GM18520 (cell line): Measurements from ENCODE around the gene CERS6.

Source experiments
- ATAC-seq: cut with Tn5 transposase; IDR thresholded peaks from one replicate; pipeline ENCODE4 v1.9.1; 2021; ENCODE audit not compliant: unreplicated experiment

CERS6 gene

DNA sequence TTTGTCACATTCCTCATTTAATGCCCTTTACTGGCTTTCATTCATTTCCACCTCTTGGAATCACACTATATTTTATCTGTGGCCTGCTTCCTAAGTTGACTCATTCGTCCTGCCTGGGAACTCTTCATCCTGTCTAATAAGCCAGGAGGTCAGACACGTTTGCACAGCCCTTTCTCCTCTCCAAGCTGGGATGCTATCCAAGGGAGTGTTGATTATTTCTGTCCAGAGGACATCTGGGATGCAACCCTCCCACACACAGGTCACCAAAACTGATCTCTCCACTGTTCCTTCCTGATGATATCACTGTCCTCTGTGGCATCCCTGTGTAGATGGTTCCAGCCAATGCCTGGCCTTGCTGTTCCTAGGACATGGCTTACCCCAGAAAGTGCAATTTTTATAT, 266.5 kb downstream of the CERS6 start:
- no peak for ATAC-seq

DNA sequence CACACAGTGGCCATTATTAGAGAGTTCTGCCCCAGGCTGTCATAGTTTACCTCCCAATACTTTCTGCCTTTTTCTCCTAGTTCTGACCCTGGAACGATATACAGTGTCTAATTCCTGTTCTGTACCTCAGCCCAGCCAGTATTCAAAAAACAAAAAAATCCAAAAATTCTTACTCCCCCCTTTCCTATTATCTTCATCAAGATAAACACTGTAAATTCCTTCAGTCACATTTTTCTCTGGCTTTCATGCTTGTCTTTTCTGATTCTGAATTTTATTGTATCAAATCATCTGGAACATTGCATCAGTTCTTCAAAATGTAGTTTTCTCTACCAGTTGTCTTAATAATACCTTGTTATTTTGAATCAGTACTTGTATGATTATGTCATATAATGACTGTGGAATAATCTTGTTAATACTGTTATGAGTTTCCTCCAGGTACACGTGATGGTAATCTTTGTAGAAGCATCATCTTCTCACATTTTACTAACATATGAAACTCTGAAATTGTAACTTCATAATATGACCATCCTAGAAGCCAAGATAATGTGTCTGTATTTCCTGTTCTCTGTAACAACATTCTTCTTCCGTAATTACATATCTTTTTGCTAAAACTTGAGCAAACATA, 267.3 kb downstream of the CERS6 start:
- no peak for ATAC-seq

DNA sequence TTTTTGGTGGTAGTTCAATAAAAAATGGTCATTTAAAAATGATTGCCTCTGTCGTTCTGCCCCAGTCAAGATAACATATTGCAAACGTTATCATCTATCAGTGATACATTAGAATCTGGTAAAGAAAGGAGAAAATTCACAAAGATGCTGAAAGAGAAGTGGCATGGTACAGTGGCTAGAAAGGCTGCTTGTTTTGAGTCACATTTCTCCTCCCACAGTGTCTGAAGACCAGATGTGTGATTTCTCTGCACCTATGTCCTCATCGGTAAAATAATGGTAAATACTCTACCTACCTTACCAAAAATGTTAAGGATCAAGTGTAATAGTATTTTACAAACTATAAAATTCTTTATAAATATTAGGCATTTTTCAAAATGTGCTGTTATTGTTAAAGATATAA, 270.3 kb downstream of the CERS6 start:
- ATAC-seq = peak; percentile 39

DNA sequence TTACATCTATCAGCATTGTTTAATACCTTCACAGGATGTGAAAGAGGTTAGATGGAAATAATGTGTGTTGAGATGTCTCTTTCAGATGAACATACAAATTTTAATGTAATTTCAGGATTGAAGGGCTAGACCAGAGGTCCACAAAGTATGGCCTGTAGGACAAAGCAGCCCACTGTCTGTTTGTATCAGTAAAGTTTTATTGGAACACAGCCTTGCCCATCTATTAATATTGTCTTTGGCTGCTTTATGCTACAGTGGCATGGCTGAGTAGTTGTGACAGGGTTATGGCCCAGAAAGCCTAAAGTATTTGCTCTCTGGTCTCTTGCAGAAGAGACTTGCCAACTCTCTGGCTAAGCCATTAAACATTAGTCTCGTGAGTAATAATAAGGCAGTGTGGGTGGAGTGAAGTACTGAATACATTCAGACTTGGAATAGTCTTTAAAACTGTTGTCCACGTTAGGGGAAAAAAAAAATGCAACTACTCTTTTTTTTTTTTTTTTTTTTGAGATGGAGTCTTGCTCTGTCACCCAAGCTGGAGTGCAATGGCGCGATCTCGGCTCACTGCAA, 271.9 kb downstream of the CERS6 start:
- ATAC-seq = no peak

DNA sequence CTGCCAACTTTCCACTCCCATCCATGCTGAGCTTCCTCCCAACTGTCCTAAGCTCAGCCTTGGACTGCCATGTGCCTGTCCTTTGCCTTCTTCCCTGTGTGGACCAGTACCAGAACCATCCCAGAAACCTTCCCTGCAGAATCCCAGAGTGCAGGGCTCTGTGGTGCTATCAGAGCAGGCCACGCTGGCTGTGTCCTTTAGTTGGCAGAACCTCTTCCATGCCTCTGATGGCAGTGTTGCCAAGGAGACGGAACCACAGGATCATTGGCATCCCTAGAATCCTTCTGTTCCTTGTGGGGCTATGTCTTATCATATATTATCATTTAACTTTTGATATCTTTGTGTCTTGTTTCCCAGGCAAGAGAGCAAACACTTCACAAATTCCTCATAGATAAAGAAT, 273.4 kb downstream of the CERS6 start:
- no peak for ATAC-seq

DNA sequence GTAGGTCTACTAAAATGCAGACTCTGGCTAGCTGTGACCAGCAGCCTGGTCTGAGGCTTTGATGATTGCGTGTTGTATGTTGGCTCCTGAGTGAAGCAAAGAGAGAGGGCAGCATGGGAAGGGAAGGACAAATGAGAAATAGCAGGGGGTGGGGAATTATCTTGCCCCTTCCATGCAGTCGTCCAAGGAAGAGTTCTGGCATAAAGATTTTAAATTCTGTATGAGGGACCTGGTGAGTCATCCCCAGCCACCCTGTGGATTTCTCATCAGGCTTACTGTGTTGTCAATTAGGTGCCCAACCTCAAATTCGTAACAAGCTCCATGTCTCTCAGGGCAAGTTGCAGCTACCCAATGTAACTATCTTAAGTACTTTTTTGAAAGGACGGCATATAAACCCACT, 274.3 kb downstream of the CERS6 start:
- ATAC-seq = no peak

DNA sequence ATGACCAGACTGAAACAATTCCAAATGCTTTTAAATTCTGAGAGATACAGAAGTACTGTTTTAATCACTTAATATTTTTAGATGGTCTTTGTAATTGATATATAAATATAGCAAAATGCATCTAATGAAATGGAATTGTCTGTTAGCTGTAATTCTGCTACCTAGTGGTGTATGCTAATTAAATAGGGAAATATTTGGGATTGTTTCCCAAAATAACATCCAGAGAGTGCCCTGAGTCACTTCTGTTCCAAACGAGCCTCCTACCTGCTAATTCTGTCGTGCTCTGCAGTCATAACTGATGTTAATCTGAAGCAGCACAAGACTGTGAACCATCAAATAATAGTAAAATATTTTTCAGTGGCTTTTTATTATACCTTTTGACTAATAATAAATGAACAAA, 274.9 kb downstream of the CERS6 start:
- no peak for ATAC-seq

DNA sequence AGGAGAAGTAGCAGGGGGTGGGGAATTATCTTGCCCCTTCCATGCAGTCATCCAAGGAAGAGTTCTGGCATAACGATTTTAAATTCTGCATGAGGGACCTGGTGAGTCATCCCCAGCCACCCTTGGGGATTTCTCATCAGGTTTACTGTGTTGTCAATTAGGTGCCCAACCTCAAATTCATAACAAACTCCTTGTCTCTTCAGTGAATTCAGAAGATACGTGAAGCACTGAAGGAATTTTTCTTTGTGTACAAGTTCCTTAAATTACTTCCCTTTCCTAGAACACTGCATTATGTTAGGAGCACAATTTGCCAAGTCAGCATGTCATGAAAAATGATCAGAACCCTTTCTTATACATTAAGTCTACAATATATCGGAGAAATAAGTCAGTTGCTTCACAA, 275.5 kb downstream of the CERS6 start:
- ATAC-seq = no peak

DNA sequence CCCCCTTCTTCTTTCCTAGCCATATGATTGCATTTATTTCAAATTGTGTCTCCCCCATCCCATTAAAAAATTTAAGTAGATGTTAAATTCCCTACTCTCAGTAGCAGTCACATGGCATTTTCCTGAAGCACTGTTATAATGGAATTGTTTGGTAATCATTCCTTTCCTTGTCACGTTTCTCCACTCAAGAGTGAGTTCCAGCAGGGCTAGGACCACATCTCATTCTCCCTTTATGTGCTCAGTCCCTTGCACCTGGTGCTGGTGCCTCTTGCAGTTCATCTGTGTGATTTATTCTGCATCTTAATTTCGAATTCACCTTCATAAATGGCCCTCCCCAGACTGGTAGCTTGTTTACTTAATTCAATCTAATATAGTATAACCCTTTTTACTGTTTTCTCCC, 276.0 kb downstream of the CERS6 start:
- ATAC-seq = no peak

DNA sequence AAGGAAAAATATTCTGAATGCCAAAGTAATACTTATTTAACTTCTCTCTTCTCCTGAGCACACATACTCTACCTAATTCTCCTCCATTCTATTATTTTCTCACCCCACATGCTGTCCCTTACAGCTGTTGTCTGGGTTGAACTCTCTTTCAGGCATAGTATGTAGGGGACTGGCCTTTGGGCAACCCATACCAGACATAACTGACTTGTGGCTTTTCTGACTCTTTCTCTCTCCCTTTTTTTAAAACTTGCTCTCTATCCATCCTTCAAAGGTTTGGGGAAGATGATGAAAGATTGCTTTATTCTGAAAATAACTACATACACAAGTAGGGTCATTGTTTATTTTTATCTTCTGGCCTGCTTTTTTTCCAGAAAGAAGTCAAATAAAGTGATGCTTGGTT, 276.4 kb downstream of the CERS6 start:
- ATAC-seq = no peak

DNA sequence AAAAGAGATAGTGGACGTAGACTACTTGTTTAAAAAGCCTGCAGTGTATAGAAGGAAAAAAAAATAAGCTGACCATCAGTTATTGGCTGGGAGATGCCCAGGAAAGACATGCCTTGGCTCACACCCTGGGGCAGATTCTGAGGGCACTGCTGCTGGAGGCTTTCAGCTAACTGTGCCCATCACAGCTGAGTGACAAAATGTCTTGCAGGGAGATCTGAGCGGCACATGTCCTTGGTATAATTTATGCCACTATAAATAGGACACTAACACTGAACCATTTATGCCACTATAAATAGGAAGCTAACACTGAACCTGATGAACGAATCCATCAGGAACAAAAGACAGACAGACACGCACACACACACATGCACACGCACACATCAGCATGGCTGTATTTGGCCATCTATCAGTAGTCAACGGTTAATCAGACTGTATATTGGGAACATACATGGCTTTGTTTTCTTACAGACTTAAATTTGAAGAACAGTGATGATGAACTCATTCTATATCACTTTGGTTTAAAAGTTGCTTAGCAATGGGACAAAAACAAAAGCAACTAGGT, 278.2 kb downstream of the CERS6 start:
- ATAC-seq = no peak

DNA sequence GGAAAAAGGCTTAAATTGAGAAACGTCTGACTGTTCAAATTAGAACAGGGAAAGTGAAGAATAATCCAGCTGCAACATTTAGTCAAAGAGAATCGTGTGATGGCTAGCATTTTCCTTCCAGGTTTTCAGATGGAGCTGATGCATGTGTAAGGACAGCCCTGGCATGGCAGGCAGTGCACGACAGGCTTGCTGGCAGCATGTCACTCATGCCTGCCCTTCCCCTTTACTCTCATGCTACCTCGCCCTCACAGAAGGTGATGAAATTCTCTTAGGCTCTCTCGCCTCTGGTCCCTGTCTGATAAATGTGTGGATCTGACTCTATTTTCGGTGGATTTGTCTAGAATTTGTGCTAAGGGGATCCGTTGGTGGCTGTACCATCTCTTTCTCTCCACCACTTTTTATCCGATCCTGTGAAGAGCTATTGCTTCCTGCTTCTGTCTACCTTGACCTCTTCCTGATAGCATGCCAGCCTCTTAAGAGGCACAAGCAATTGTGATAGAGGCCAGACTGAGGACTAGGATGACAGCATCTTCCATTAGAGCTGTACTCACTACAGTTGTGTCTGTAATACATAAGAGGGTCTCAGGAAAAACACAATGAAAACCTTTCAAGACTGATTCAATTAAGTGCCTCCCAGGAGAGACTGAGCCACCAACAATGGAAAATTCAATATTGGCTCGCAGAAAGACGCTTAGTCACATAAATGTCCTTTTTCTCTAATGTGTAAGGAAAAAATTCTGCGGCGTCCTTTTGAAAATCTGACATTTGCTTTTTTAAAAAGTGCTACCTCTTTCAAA, 280.8 kb downstream of the CERS6 start:
- ATAC-seq = no peak

DNA sequence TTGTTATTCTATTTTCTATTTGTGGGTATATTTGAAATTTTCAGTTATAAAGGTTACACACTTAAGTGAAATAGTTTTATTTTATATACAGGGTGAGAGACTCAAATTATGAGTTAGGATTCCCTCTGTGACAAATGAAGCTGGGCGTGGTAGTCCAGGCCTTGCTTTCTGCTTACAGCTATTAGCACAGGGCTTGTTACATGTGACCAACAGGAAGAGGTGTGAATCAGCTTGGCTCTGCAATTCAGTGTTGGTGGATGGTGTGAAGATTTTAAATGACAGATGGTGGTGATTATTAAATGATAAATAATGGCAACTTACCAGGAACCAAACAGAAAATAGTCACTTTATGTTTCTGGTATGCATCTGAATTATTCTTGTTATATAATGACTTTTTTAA, 282.0 kb downstream of the CERS6 start:
- no peak for ATAC-seq

DNA sequence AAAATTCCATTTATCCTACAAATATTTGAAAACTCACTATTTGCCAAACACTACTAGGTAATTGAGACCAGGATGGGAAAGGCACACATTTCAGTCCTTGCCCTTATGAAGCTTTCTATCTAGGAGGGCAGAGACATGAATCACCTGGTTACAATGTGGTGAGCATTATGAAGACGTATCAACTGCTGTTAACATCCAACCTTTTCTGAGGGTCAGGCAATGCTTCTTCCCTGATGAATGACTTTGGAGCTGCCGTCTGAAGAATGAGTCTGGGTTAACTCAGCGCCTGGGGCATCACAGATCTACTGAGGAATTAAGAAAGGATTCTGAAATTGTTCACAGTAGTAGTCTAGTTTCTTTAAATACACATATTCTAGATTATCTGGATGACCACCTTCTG, 284.3 kb downstream of the CERS6 start:
- no peak for ATAC-seq

DNA sequence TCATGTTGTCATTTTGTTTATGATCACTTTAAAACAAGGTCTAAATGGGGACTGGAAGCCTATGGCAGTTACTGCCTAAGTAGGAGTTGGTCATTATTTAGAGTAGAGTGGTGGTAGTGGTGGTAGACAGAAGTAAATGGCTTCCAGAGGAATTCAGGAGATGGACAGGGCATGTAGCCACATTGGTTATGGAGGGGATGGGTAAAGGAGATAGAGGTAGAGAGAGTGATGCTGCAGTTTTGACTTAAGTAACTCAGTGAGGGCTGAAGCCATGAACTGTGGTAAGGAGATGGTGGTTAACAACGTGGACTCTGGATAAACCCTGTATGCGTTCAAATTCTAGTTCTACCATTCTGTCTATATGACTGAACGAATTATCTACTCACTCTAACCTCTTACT, 284.7 kb downstream of the CERS6 start:
- ATAC-seq = no peak

DNA sequence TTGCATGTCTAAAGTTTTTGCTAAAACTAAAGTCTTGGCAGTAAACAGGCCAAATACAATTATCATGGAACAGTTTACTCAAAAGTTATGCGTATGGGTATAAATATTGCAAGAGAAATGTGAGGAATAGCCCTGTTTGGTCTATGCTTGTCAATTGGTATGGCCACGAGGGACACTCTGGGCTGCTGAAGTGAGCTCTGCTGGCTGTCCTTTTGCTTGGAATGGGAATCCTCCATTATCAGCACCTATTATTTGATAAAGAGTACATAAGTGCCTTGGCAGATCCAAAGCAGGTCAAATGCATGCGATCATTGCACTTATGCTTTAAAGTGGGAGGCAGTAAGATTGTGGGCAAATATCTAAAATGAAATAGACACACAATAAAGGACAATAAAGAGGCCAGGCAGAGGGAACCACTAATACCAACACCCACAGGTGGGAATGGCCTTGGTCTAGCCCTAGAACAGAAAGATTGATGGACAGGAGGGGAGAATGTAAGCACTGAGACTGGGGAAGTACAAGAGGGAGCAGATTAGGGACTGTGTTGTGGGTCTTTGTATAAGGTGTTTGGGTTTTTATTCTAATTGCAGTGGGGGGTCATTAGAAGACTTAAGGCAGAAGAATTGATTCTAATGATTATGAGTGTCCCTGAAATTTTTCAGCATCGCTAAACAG, 286.3 kb downstream of the CERS6 start:
- no peak for ATAC-seq

DNA sequence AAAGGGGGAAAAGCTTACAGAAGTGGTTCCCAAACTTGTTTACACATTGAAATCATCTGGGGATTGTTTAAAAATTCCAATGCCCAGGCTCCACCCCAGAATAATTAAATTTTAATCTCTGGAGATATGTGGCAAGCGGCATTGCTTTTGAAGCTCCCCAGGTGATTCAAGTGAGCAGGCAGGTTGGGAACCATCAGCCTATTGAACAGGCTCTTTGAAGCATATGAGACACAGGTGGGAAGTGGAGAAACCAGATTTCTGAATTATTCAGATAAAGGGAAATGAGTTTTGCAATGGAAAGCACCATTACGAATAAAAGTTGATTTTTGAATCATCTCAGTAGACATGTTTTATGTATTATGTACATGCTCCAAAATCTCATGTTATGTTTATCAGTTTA, 288.8 kb downstream of the CERS6 start:
- ATAC-seq = no peak

DNA sequence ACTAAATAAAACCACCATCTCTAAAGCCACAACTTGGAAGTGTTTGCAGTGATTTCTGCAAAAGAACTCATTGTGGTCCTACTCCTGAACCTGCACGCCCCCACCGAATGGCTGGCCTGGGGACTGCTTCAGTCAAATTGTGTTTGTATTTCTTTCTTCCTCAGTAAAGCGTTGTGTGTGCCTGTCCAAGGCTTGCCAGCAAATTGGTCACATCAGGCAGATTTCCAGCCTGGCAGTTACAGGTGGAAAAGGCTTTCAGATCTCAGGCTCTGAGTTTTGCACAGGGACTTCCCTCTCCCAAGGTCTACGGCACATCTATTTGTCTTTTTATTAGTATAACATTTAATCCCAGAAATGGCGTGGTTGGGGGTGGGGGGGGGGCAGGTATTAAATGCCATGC, 292.4 kb downstream of the CERS6 start:
- ATAC-seq = no peak

DNA sequence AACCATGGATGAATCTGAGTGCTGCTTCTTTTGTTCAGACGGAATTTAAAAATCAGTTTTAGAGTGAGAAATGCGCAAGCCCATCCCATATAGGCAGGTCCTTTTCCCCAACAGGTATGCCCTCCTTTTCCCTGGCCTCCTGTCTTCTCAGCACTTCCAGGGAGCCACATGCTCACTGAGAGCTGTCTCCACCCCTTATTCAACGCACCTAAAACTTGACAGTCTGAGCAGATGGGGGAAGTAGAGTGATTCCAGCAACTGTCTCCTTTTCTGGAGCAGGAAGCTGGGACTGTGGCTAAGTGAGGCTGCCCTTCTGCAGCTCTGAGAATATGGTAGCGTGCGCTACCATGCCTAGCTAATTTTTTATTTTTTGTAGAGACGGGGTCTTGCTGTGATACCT, 293.2 kb downstream of the CERS6 start:
- no peak for ATAC-seq

DNA sequence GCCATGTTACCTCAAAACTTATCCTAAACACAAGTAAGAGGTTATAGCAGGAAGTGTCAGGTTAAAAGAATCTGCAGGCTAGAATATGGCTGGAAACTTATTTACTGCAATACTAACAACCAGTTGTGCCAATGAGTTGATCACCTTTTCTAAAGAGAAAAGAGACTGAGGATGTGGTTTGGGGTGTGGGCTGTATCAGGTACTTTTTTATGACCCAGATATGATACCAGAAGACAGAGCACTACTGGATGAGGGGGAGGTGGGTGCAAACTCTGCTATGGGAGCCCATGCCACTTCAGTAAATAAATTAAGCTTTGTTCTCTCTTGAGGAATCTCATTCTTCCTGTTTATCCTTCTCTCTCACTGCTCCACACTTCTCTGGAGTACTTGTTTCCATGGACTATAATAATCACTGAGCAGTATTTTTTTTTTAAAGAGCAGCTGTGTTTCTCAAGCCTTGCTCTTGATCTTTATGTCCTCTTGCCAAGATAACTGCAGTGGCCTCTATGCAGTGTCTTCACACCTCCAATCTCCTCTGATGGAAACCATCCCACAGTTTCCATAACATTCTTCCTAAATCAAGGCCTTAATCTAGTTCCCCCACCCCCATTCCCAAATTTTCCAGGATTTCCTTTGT, 295.1 kb downstream of the CERS6 start:
- peak; percentile 61 for ATAC-seq

DNA sequence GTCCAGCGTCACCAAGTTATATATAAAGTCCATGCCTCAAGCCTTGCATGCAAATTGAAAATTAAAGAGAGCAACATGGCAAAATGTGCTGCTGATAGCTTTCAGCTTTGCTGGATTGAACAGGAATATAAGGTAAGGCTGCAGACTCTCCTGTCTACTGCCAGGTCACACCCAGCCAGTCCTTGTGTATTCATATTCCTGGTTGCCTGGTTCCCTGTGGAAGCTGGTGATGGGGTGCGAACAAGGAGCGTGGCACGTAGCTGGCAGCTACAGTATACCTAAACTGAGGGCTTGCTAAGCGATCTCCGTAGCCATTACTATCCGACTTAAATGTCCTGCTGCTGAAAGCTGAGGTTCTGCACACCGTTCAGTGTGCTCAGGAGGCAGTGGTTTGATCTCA, 296.3 kb downstream of the CERS6 start:
- ATAC-seq = no peak
